Ectodermal cell (in vitro differentiated cells): ENCODE data around the gene AMPD2.

Source experiments
- H3K27ac ChIP-seq: 2 replicates; pipeline ENCODE4 v1.7.0; 2013; ENCODE audit warnings: mild to moderate bottlenecking, low read depth, low read length; ENCODE audit not compliant: insufficient read depth, poor library complexity, severe bottlenecking
- H3K27me3 ChIP-seq: 2 replicates; pipeline ENCODE4 v1.7.0; 2013; ENCODE audit warnings: mild to moderate bottlenecking, low read length; ENCODE audit not compliant: insufficient read depth, control insufficient read depth, poor library complexity, severe bottlenecking
- H3K36me3 ChIP-seq: one replicate; pipeline ENCODE4 v1.7.0; 2013; ENCODE audit warnings: low read length; ENCODE audit not compliant: control insufficient read depth, insufficient read depth
- H3K4me1 ChIP-seq: one replicate; pipeline ENCODE4 v1.7.0; 2013; ENCODE audit warnings: low read length; ENCODE audit not compliant: control insufficient read depth, insufficient read depth
- H3K4me3 ChIP-seq: 2 replicates; pipeline ENCODE4 v1.7.0; 2013; ENCODE audit warnings: low read depth, low read length, control low read depth; ENCODE audit not compliant: insufficient read depth
- H3K9me3 ChIP-seq: 2 replicates; pipeline ENCODE4 v1.7.0; 2013; ENCODE audit warnings: mild to moderate bottlenecking, low read length, moderate library complexity; ENCODE audit not compliant: control insufficient read depth
- WGBS, 2 experiments: methylation state at CpG; one replicate each; pipeline ENCODE4 v1.1.7; 2013; ENCODE audit warnings: missing lambda C conversion rate in 2 of 2; 5-methylcytosine and 5-hydroxymethylcytosine counted together

Gene AMPD2

GRCh38 chr1:109637446-109637845 lies 17.8 kb downstream of the AMPD2 start:
- H3K36me3 ChIP-seq, result no peaks in the 10 kb centered on the region
- 89 to 96% methylated on average over 7 of the region's 7 CpGs for WGBS, 2 experiments
- H3K4me1 ChIP-seq, result peaks cover 23% of the 10 kb centered on the region
- peaks cover under 1% of the 10 kb centered on the region for H3K27me3 ChIP-seq
- H3K4me3 ChIP-seq, result no peak overlapping the region
- H3K27ac ChIP-seq, result no peak overlapping the region
- no peaks in the 10 kb centered on the region for H3K9me3 ChIP-seq

DNA sequence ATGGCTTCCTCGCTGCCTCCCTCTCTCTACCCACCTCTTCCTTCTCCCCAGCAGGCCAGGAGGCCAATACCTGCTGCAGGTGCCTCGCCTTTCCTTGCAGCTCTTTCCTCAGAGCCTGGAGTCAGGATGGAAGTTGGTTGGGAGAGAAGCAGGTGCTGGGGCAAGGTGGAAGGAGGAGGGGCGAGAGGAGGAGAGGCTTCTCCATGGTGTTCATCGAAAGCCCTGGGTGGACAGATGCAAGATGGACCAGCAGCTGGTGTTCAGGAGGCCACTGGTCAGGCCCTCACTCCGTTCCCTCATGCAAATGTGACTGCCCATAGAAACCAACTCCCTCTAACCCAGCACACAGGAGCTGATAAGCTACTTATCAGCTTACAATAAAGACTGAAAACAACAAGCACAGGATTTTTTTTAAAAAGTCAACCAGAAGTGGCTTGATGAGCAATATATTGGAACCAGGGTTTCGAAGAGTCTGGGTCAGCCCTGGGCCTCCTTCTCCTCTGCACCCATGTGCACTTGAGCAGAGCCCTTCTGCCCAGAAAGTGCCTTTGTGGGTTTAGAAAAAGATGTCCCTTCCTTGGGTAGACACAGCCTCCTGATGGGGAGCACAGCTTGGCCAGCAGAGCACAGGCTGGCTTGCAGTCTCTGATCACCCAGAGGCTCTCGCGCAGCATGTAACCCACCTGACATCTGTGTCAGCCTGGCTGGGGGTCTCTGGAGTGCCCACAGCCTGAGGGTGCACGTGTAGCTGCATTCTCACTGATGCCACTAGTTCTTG lies 19.6 kb downstream of the AMPD2 start:
- 90 to 91% methylated on average over 9 of the region's 9 CpGs for WGBS, 2 experiments
- peaks cover 19% of the 10 kb centered on the region for H3K4me1 ChIP-seq
- H3K9me3 ChIP-seq, result no peaks in the 10 kb centered on the region
- H3K27me3 ChIP-seq, result peaks cover 8% of the 10 kb centered on the region
- H3K4me3 ChIP-seq, result no peak overlapping the region
- no peaks in the 10 kb centered on the region for H3K36me3 ChIP-seq
- H3K27ac ChIP-seq, result no peak overlapping the region

DNA sequence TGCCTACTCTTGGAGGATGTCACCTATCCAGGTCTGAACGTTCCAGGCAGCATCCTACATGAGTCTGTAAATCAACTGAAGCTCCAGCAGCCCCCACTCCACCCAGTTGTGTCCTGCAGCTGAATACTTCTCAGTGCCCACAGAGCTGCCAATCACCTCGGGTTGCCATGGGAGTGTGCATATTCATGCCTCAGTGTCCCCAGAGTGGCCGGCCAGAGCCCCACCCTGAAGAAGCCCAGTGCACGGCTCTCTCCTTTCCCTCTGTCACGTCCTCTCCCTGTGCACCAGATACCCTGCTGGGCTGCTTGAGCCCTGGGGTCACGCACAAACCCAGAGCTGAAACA lies 20.2 kb downstream of the AMPD2 start:
- 63 to 66% methylated on average over 6 of the region's 6 CpGs for WGBS, 2 experiments
- Histone ChIP-seq H3K9me3 (no peaks in the 10 kb centered on the region), H3K27ac (no peak overlapping the region), H3K4me1 (peaks cover 19% of the 10 kb centered on the region), H3K4me3 (no peak overlapping the region), H3K36me3 (no peaks in the 10 kb centered on the region), H3K27me3 (peaks cover 8% of the 10 kb centered on the region)

DNA sequence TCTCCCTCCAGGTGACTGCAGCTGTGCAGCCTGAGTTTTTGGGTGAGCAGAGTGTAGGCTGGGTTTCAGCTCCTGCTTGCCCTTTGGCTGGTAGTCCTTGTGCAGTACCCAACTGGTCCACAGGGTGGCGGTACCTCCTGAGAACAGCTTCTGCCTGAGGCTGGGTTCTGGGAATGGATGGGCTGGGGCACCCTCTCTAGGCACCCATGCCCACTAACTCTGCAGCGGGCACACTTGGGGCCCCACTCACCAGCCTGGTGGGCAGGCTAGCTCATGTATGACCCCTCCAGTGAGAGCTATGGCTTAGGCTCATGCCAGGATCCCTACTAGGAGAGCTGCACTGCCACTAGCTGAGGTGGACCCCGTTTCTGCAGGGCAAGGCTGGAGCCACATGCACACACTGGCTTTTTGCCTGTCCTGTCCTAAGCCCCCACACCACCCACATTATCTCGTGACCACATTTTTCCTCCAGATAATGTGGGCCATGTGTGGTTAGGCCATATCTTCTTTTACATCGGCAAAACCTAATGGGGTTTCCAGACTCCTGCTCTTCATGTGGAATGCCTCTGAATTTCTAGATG lies 20.7 kb downstream of the AMPD2 start:
- Histone ChIP-seq H3K9me3 (no peaks in the 10 kb centered on the region), H3K4me3 (no peak overlapping the region), H3K27me3 (peaks cover 8% of the 10 kb centered on the region), H3K36me3 (no peaks in the 10 kb centered on the region), H3K4me1 (peaks cover 19% of the 10 kb centered on the region), H3K27ac (no peak overlapping the region)
- WGBS, 2 experiments, result 42 to 44% methylated on average over 5 of the region's 5 CpGs

GRCh38 chr1:109641078-109641740 lies 21.6 kb downstream of the AMPD2 start:
- H3K27ac ChIP-seq, result no peak overlapping the region
- WGBS, 2 experiments, result 83 to 86% methylated on average over 2 of the region's 2 CpGs
- H3K9me3 ChIP-seq, result no peaks in the 10 kb centered on the region
- H3K4me3 ChIP-seq, result no peak overlapping the region
- peaks cover 8% of the 10 kb centered on the region for H3K27me3 ChIP-seq
- peaks cover 15% of the 10 kb centered on the region for H3K4me1 ChIP-seq
- no peaks in the 10 kb centered on the region for H3K36me3 ChIP-seq

- Histone ChIP-seq H3K4me3 (no peak overlapping the region), H3K27ac (no peak overlapping the region), H3K27me3 (peaks cover 8% of the 10 kb centered on the region), H3K9me3 (no peaks in the 10 kb centered on the region), H3K36me3 (no peaks in the 10 kb centered on the region), H3K4me1 (peaks cover 9% of the 10 kb centered on the region)
- 60 to 88% methylated on average over 1 to 2 of the region's 2 CpGs for WGBS, 2 experiments
Measured at GRCh38 chr1:109641861-109642260, 22.2 kb downstream of the AMPD2 start.

DNA sequence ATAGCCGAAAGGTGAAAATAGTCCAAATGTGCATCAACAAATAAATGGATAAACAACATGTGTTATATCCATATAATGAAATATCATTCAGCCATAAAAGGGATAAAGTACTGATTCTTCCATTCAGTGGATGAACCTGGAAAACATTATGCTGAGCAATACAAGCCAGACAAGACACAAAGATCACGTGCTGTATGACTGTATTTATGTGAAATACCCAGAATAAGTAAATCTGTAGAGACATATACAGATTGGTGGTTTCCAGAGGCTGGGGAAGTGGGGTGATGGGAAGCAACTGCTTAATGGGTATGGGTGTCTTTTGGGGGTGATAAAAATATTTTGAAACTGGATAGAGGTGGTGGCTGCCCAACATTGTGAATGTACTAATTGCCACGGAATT lies 23.0 kb downstream of the AMPD2 start:
- no peaks in the 10 kb centered on the region for H3K36me3 ChIP-seq
- H3K27ac ChIP-seq, result no peak overlapping the region
- H3K4me1 ChIP-seq, result peaks cover 9% of the 10 kb centered on the region
- no peaks in the 10 kb centered on the region for H3K9me3 ChIP-seq
- no peak overlapping the region for H3K4me3 ChIP-seq
- H3K27me3 ChIP-seq, result peaks cover 8% of the 10 kb centered on the region
- 74 to 87% methylated on average over 2 of the region's 3 CpGs for WGBS, 2 experiments

GRCh38 chr1:109643385-109644230 lies 24.0 kb downstream of the AMPD2 start:
- peaks cover 8% of the 10 kb centered on the region for H3K27me3 ChIP-seq
- H3K4me3 ChIP-seq, result no peak overlapping the region
- peaks cover 9% of the 10 kb centered on the region for H3K4me1 ChIP-seq
- WGBS, 2 experiments, result 46% methylated on average over 32 of the region's 32 CpGs
- no peak overlapping the region for H3K27ac ChIP-seq
- no peaks in the 10 kb centered on the region for H3K9me3 ChIP-seq
- no peaks in the 10 kb centered on the region for H3K36me3 ChIP-seq

- Histone ChIP-seq H3K36me3 (no peaks in the 10 kb centered on the region), H3K27me3 (peaks cover 8% of the 10 kb centered on the region), H3K27ac (no peak overlapping the region), H3K4me1 (peaks cover 5% of the 10 kb centered on the region), H3K9me3 (no peaks in the 10 kb centered on the region), H3K4me3 (no peak overlapping the region)
- 90% methylated on average over 10 of the region's 10 CpGs for WGBS, 2 experiments
Measured at GRCh38 chr1:109644670-109645069, 25.0 kb downstream of the AMPD2 start.

GRCh38 chr1:109649491-109649914 lies 29.9 kb downstream of the AMPD2 start:
- peaks cover 21% of the 10 kb centered on the region for H3K27me3 ChIP-seq
- no peaks in the 10 kb centered on the region for H3K4me1 ChIP-seq
- H3K4me3 ChIP-seq, result no peak overlapping the region
- H3K36me3 ChIP-seq, result no peaks in the 10 kb centered on the region
- H3K9me3 ChIP-seq, result no peaks in the 10 kb centered on the region
- no peak overlapping the region for H3K27ac ChIP-seq
- WGBS, 2 experiments, result 94 to 97% methylated on average over 1 to 4 of the region's 4 CpGs
